ENCODE measurements around the gene PTGIR.

Gene PTGIR

DNA sequence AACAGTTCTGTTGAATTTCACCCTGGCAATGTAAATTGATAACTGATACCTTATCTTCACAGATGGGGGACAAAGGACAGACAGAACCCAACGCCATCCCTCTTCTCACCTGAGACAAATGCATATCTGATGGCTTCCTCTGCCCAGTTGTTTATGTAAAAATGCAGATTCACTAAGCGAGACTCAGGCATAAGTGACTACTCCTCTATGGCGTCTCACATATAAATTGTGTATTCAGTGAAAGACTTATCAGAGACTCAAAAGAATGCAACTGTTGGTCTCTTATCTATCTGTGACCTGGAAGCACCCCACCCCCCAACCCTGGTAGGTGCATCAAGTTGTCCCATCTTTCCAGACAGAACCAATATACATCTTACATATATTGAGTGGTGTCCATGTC lies 37.0 kb downstream of the PTGIR start:
- no peak for DNase-seq (ENCODE audit: low read depth)
- TF ChIP-seq, protein P1, sequence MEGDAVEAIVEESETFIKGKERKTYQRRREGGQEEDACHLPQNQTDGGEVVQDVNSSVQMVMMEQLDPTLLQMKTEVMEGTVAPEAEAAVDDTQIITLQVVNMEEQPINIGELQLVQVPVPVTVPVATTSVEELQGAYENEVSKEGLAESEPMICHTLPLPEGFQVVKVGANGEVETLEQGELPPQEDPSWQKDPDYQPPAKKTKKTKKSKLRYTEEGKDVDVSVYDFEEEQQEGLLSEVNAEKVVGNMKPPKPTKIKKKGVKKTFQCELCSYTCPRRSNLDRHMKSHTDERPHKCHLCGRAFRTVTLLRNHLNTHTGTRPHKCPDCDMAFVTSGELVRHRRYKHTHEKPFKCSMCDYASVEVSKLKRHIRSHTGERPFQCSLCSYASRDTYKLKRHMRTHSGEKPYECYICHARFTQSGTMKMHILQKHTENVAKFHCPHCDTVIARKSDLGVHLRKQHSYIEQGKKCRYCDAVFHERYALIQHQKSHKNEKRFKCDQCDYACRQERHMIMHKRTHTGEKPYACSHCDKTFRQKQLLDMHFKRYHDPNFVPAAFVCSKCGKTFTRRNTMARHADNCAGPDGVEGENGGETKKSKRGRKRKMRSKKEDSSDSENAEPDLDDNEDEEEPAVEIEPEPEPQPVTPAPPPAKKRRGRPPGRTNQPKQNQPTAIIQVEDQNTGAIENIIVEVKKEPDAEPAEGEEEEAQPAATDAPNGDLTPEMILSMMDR (IDR thresholded peaks at IDR 0.05; ENCODE audit: low read depth, low read length, missing control alignments), result no peak
- no peak overlapping the region for H3K4me3 ChIP-seq (ENCODE audit: low read depth, low read length)

DNA sequence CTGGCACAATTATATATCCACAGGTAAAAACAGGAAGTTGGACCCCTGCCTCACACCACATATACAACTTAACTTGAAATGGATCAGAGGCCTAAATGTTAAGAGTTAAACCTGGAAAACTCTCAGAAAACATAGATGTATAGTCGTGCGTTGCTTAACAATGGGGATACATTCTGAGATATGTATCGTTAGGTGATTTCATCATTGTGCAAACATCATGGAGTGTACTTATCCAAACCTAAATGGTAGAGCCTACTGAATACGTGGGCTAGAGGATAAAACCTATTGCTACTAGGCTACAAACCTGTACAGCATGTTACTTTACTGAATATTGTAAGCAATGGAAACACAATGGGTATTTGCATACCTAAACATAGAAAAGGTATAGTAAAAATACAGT lies 38.6 kb downstream of the PTGIR start:
- TF ChIP-seq, protein P1 (IDR thresholded peaks at IDR 0.05; ENCODE audit: low read depth, low read length, missing control alignments), result no peak
- DNase-seq (ENCODE audit: low read depth), result no peak
- H3K4me3 ChIP-seq (ENCODE audit: low read depth, low read length), result no peak overlapping the region

DNA sequence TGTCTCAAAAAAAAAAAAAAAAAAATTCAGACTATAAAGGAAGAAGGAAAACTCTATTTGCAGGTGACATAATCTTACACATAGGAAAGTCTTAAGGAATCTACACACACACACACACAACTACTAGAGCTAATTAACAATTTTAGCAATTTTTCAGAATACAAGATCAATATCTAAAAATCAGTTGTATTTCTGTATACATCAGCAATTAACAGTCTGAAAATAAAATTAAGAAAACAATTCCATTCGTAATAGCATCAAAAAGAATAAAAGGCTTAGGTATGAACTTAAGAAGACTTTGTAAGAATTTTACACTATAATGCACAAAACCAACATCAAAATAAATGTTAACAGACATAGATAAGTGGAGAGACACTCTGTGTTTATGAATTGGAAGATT lies 39.4 kb downstream of the PTGIR start:
- H3K4me3 ChIP-seq (ENCODE audit: low read depth, low read length), result no peak overlapping the region
- no peak for DNase-seq (ENCODE audit: low read depth)
- TF ChIP-seq, protein P1 (IDR thresholded peaks at IDR 0.05; ENCODE audit: low read depth, low read length, missing control alignments), result no peak

DNA sequence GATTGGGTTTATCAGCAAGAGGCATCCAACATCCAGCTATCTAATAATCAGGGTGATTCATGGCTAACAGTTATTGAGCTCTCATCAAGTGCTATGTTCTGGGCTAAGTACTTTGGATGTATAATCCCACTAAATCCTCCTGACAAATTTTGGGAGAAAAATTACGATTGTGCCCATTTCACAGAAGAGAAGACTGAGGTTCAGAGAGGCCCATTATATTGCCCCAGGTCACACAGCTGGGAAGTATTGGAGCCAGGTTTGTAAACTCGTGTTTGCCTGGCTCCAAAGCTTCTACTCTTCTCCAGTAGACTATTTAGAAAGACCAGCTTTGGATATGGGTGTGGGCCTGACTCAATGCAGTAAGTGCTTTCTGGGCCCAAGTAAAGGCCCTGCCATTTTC lies 44.6 kb downstream of the PTGIR start:
- TF ChIP-seq, protein P1 (IDR thresholded peaks at IDR 0.05; ENCODE audit: low read depth, low read length, missing control alignments), result no peak
- H3K4me3 ChIP-seq (ENCODE audit: low read depth, low read length), result no peak overlapping the region

DNA sequence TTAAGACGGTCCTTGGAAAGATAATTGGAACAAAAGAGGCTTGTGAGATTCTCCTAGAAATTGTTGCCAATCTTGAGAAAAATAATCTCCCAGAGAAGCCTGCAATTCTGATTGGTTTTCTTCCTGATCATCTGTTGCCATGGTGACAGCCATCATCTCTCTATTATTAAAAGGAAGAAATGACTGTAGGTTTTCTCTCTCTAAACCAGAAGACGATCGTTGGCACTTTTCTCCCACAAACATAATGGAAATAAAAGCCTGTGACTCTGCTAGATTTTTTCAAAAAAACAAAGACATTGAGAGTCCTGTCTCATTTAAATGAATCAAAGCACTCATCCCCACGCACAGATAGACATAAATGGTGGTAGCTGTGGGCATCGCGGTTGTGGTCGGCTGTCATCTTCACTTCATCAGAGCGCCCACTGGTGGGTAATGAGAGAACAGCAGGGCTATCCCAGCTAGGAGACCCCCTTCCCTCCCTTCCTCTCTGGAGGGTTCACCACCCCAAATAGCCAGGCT lies 45.5 kb downstream of the PTGIR start:
- no peak for DNase-seq (ENCODE audit: low read depth)
- H3K4me3 ChIP-seq (ENCODE audit: low read depth, low read length), result no peak overlapping the region
- TF ChIP-seq, protein P1 (IDR thresholded peaks at IDR 0.05; ENCODE audit: low read depth, low read length, missing control alignments), result peak; percentile 75

More for the DNA sequence above, 44.6 kb downstream of the PTGIR start:
- DNase-seq (ENCODE audit: low read depth), result no peak

DNA sequence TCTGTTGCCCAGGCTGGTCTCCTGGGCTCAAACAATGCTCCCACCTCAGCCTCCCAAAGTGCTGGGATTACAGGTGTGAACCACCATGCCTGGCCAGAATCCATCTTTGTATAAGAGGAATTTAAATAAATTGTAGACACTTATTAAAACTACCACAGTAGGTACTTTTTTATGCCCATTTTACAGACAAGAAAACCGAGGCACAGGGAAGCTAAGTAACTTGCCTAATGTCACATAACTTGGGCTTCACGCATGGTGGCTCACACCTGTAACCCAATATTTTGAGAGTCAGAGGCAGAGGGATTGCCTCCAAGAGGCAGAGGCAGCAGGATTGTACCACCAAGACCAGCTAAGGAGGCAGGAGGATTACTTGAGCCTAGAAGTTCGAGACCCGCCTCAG lies 46.4 kb downstream of the PTGIR start:
- TF ChIP-seq, protein P1 (IDR thresholded peaks at IDR 0.05; ENCODE audit: low read depth, low read length, missing control alignments), result no peak
- no peak for DNase-seq (ENCODE audit: low read depth)
- no peak overlapping the region for H3K4me3 ChIP-seq (ENCODE audit: low read depth, low read length)

DNA sequence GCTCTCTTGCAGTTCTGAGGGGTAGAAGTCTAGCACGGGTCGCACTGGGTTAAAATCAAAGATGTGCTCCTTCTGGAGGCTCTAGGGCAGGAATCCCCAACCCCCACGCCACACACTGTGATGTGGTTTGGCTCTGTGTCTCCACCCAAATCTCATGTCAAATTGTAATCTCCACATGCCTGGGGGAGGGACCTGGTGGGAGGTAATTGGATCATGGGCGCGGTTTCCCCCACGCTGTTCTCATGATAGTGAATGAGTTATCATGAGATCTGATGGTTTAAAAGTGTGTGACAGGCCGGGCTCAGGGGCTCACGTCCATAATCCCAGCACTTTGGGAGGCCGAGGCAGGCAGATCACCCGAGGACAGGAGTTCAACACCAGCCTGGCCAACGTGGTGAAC lies 50.4 kb downstream of the PTGIR start:
- TF ChIP-seq, protein P1 (IDR thresholded peaks at IDR 0.05; ENCODE audit: low read depth, low read length, missing control alignments), result no peak
- no peak overlapping the region for H3K4me3 ChIP-seq (ENCODE audit: low read depth, low read length)
- no peak for DNase-seq (ENCODE audit: low read depth)
